Bronchial epithelial cell (primary cell): Measurements from ENCODE around the gene EPC2. TPM values are rescaled to one million over a fixed set of nuclear protein-coding genes. Genes with fewer than 3 reads are reported as not detected.
"Not testable (repeated sequence)": the region's sequence is repeated elsewhere in the genome, so short reads cannot be mapped to it uniquely, and the experiment has no call there.

ENCODE experiments used
- DNase-seq: peaks from one replicate; pipeline ENCODE4 v3.0.0-alpha.2; 2010; ENCODE audit warnings: low read depth
- FAIRE-seq: peaks from 2 replicates; lab custom pipeline; 2011; peaks lifted over from hg19 to GRCh38; lab: Jason Lieb, UNC
- H3K27me3 ChIP-seq: 2 replicates; pipeline ENCODE4 v1.5.1; 2011; ENCODE audit warnings: low read length; ENCODE audit not compliant: control insufficient read depth, insufficient read depth
- H3K36me3 ChIP-seq: 2 replicates; pipeline ENCODE4 v1.5.1; 2011; ENCODE audit warnings: low read length; ENCODE audit not compliant: control insufficient read depth, insufficient read depth
- H3K4me3 ChIP-seq: 2 replicates; pipeline ENCODE4 v1.5.1; 2011; ENCODE audit warnings: mild to moderate bottlenecking, low read depth, low read length, control low read depth
- CTCF ChIP-seq: IDR thresholded peaks from 2 replicates; pipeline ENCODE4 v1.5.1; 2011; ENCODE audit warnings: mild to moderate bottlenecking, moderate library complexity, low read length, control low read depth, inconsistent platforms; ENCODE audit not compliant: insufficient read depth, severe bottlenecking
- total RNA-seq: library from RNA; depleted of rRNA; stranded (reverse); fragments of >200 nt; gene quantifications from 2 replicates; pipeline ENCODE4 v1.2.1, GENCODE V29; 2014

EPC2 gene
- total RNA-seq, 1 donor from 2014 or later, result 10.8 TPM

DNA sequence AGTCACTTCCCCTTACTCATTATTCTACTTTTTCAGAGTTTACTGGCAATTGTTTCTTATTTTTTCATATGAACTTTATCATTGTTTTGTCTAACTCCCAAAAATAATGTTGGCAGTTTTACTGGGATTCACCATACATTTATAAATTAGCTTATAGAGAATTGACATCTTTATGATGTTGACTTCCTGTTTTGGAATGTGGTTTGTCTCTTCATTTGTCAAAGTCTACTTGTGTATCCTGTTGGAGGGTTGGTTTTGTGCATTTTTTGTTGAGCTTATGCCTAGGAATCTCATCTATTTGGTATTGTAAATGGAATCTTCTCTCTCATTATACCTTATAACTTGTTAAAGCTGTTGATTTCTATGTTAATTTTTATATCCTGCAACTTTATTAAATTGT lies 16.4 kb downstream of the EPC2 start:
- DNase-seq (no peak), FAIRE-seq (no peak)
- TF ChIP-seq CTCF, result no peak
- Histone ChIP-seq H3K36me3 (no peaks in the 10 kb centered on the region), H3K4me3 (no peak overlapping the region), H3K27me3 (no peaks in the 10 kb centered on the region)

DNA sequence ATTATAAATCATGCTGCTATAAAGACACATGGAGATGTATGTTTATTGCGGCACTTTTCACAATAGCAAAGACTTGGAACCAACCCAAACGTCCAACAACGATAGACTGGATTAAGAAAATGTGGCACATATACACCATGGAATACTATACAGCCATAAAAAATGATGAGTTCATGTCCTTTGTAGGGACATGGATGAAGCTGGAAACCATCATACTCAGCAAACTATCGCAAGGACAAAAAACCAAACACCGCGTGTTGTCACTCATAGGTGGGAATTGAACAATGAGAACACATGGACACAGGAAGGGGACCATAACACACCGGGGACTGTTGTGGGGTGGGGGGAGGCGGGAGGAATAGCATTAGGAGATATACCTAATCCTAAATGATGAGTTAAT lies 17.8 kb downstream of the EPC2 start:
- not testable (repeated sequence) for FAIRE-seq, H3K27me3 ChIP-seq, H3K36me3 ChIP-seq, H3K4me3 ChIP-seq, DNase-seq

DNA sequence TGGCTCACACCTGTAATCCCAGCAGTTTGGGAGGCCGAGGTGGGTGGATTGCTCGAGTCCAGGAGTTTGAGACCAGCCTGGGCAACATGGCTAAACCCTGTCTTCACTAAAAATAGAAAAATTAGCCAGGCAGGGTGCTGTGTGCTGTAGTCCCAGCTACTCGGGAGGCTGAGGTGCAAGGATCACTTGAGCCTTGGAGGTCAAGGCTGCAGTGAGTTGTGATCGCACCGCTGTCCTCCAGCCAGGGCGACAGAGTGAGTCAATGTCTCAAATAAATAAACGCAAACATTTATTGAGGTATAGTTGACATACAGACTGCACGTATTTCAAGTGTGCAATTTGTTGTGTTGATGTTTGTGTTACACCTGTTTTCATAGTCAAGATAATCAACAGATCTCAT lies 19.7 kb downstream of the EPC2 start:
- Histone ChIP-seq H3K36me3 (no peaks in the 10 kb centered on the region), H3K27me3 (no peaks in the 10 kb centered on the region), H3K4me3 (no peak overlapping the region)
- DNase-seq, result no peak
- FAIRE-seq, result no peak
- no peak for TF ChIP-seq CTCF

DNA sequence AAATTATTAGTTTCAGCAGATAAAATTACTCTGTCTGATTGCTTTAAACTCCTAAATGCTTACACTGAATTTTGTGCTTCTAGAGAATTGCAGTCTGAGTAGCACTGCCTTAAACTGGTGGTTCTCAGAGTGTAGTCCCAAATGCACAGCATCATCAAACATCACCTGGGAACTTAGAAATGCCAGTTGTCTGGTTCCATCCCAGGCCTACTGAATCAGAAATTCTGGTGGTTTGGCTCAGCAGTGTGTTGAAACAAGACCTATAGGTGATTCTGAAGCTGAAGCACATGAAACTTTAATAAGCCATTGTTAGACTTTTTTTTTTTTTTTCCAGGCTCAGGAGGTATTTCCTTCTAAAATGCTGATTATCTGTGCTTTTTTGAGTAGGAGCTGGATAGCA lies 22.0 kb downstream of the EPC2 start:
- no peak for FAIRE-seq
- no peak for TF ChIP-seq CTCF
- H3K4me3 ChIP-seq, result no peak overlapping the region
- no peaks in the 10 kb centered on the region for H3K27me3 ChIP-seq
- no peaks in the 10 kb centered on the region for H3K36me3 ChIP-seq
- no peak for DNase-seq

DNA sequence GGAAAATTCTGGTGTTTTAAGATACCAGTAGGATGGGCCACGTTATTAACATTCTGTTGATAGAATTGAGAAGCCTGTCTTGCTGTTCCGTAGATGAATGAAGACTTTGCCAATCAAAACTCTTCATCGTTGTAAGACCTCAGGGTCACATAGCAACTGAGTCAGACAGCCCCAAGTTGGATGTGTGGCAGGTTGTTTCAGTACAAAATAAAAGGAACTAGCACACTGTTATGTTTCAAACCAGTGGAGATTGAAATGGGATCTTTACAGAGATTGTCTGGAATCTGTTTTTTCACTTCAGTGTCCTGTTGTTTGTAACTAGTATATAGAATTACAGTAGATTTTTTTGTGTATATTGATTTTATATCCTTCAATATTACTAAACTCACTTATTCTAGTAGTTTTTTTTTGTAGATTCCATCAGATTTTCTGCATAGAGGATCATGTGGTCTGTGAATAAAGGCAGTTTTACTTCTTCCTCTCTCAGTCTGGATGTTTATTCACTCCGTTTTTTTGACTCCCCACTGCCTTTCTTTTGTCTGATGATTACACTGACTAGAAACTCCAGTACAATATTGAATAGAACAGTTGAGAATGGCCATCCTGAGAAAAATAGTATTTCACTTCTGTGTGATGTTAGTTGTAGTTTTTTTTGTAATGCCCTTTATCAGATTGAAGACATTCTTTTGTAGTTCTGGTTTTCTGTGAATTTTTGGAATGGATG lies 22.7 kb downstream of the EPC2 start:
- FAIRE-seq, result no peak
- TF ChIP-seq CTCF, result no peak
- no peaks in the 10 kb centered on the region for H3K27me3 ChIP-seq
- no peak for DNase-seq
- no peaks in the 10 kb centered on the region for H3K36me3 ChIP-seq
- no peak overlapping the region for H3K4me3 ChIP-seq

- DNase-seq, result peak; percentile 67
- no peaks in the 10 kb centered on the region for H3K36me3 ChIP-seq
- no peaks in the 10 kb centered on the region for H3K27me3 ChIP-seq
- H3K4me3 ChIP-seq, result no peak overlapping the region
- no peak for FAIRE-seq
- TF ChIP-seq CTCF, result no peak
Measured at GRCh38 chr2:148670773-148671172, 26.2 kb downstream of the EPC2 start.
